ENCODE results near the gene CHST8.
"Not testable (repeated sequence)": the region's sequence is repeated elsewhere in the genome, so short reads cannot be mapped to it uniquely, and the experiment has no call there.

CHST8 gene

DNA sequence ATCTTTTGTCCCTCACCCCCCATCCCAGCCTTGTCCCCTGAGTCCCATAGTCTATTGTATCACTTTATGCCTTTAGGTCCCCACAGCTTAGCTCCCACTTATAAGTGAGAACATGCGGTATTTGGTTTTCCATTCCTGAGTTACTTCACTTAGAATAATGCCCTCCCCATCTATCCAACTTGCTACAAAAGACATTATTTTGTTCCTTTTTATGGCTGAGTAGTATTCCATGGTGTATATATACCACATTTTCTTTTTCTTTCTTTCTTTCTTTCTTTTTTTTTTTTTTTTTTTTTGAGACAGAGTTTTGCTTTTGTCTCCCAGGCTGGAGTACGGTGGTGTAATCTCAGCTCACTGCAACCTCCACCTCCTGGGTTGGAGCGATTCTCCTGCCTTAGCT is 73.8 kb downstream of the CHST8 start:
- DNase-seq: not testable (repeated sequence)

DNA sequence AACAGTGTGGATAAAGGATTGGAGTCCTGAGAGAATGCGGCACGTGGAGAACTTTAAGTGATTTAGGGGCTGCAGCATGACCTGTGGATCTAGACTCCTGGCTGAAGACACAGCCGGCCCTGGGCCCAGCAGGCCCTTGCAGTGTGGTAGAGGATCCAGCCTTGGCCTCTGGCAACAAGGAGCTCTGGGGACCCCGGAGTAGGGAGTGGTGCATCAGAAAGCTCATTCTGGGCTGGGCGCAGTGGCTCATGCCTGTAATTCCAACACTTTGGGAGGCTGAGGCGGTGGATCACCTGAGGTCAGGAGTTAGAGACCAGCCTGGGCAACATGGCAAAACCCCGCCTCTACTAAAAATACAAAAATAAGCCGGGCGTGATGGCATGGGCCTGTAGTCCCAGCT is 76.0 kb downstream of the CHST8 start:
- DNase-seq: no peak

DNA sequence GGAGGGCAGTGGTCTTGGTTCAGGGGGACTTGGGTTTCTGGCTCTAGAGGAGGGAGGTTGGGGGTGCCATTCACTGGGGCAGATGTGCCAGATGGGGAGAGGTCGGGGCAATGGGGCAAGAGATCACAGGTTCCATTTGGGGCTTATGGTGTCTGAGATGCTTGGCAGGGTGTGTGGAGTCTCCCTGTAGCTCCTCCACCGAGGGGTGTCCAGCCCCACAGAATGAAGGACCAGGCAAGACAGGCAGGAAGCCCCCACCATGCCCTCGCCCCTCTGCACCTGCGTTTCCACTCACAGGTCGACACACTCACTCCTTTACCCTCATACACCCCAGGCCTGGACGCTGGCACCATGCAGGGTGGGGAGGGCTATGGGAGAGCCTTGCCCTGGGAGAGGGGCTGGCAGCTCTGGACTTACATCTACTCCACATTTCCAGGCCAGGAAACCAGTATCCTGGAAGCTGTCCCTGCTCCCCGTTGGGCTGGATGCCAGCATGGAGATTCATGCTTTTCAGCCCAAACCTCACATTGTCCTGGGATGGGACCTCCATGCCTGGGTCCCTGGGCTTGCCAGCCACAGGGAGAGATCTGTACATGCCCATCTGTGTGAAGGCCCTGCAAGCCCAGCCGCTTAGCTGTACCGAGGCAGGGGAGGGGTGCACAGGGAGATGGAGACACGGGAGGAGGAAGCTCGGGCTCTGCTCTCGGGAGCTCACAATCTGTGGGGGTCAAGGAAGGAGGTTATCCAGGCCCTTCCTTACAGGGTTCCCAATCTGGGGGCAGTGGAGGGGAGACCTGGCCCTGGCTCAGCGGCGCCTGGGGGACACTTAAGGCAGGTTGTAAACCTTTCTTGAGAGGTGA is 77.1 kb downstream of the CHST8 start:
- DNase-seq: no peak

DNA sequence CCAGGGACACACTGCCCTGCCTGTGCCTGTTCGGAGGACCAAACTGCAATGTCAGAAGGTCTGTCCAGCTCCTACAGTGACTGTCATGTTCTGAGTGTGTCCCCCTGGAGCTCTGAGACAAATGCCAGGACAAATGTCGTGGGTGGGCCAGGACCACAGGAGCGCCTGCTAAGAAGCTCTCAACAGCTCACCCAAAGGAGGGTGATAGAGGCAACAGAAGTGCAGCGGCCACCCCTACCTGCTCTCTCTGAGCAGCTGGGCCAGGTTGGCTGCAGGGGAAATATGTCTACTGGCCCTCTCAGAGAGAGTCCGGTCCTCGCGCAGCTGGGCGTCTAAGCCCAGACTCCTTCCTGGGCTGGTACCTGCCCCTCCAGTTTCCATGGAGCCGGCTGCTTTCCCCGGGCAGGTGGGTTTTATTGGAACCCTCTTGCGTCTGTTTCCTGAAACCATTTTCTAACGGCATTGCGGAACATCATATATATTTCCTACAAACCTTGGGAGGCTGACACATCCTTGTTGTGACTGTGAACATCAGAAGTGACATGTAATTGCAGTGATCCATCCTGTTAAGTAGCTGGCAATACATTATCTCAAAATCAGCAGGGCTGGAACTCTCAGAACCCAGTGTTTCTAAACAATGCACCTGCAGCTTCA is 78.1 kb downstream of the CHST8 start:
- no peak for DNase-seq

DNA sequence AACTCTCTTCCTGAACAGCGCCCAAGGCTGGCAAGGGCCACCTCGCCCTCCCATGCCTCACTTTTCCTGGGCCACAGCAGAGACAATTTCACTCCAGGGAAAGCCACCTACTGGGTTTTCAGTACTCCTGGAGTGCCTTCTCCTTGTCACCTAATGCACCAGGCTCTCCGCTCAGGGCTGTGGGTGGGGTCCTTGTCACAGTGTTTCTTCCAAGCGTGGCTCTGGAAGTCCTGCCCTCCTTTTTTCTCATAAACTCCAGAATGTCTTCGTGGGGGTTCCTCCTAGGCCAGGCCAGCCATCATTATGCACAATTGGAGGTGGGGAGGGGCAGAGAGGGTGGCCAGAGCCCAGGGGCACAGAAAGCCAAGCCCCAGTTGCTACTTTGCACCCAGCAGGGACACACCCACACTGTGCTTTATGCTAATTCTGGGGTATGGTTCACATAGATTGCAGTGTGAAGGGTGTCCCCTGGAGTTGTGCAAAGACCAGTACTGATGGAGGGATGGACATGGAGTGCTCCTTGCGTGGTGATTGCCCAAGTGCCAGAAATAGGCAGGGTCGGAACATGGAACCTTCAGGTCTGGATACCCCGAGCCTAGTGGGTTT is 78.8 kb downstream of the CHST8 start:
- no peak for DNase-seq

DNA sequence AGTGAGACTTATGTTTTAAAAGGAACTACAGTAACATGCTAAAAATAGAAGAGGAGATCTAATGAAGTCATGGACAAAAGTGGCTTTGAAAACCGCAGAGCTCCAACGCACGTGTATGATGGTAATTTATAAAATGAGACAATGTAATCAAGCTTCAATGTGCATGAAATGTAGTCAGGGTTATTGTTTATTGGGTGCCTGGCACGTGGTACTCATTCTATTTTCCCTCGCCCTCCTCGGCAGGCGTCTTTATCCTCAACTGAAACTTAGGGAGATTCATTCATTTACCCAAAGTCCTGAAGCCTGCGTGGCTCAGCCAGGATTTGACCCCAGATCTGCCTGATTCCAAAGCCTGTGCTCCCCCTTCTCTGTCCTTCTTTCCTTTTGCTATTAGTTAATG is 79.8 kb downstream of the CHST8 start:
- no peak for DNase-seq

DNA sequence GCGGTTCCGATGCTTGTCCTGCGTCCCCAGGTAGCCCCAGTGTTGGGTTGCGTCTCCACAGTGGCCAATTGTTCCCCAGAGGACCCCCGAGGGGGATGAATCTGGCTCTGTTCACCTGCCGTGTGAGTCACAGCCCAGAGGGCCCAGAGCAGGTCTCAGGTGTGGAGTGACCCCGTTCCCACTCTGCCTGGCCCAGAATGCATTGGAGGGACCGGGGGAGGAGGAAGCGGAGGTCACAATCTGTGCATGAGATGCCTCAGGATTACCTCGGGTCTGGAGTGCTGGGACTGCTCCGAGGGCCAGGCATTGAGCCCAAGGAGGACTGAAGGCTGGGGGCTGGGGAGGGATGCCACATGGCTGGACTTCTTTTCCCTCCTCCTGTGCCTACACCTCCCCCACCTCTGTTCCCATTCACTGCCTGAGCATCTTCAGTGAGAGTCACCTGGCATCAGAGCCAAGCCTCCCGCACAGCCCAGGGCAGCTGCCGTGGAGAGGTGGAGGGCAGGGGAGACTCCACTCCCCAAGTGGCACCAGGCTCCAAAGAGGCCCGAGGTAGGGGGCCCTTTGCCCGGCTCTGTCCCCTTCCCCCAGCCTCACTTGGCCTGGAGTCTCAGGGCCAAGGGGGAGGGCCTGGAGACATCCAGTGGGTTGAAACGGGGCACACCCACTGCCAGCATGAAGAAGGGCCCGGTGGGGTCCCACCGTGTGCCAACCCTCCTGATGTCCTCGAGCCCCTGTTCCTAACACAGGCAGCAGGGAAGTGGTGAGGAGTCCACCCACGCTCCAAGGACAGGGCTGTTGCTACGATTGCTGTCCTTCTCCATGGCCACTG is 81.1 kb downstream of the CHST8 start:
- DNase-seq: no peak

DNA sequence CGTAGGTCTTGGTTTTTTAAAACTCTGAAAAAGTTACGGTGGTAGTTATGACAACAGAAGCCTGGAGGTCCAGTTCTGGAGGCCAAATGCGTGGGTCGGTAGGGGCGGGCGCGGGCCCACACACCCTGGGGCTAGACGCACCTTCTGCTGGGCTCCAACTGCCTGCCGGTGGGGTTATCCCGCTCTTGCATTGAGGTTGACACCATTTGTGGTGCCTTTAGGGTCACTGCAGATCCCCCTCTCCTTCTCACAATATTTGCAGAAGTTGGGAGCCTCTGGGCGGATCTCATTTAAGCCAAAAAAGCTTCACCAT is 81.6 kb downstream of the CHST8 start:
- DNase-seq: no peak

DNA sequence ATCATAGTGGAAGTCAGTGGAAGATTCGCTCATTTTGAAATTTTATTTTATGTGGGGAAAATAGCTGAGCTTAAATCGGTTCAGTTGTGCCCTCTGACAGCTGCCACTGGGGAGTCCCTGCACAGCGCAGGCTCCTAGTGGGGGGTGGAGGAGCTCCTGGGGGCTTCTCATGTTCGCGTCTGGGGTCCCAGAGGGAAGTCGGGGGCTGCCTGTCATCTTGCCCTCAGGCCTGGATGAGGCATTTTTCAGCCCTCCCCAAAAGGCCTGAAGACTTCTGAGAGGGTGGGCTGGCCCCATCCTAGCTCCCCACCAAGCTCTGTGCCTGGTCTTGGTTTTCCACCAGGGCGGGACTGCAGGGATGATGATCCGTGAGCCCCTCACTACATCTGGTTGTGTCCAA is 82.1 kb downstream of the CHST8 start:
- DNase-seq: no peak

DNA sequence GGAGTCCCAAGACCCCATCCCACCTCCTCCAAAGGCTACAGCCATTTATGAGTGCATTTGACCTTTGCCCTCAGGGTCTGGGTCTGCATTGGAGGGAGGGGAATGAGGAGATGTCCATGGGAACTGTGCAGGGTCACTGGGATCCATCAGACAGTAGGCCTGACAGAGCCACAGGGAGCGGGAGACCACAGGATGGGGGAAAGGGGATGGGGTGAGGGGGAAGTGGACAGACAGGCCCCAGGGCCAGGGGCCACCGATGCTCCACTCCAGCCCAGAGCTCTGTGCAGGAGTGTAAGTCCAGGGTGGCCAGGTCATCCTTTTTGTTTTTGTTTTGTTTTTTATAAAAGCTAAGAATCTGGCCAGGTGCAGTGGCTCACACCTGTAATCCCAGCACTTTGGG is 82.5 kb downstream of the CHST8 start:
- no peak for DNase-seq

DNA sequence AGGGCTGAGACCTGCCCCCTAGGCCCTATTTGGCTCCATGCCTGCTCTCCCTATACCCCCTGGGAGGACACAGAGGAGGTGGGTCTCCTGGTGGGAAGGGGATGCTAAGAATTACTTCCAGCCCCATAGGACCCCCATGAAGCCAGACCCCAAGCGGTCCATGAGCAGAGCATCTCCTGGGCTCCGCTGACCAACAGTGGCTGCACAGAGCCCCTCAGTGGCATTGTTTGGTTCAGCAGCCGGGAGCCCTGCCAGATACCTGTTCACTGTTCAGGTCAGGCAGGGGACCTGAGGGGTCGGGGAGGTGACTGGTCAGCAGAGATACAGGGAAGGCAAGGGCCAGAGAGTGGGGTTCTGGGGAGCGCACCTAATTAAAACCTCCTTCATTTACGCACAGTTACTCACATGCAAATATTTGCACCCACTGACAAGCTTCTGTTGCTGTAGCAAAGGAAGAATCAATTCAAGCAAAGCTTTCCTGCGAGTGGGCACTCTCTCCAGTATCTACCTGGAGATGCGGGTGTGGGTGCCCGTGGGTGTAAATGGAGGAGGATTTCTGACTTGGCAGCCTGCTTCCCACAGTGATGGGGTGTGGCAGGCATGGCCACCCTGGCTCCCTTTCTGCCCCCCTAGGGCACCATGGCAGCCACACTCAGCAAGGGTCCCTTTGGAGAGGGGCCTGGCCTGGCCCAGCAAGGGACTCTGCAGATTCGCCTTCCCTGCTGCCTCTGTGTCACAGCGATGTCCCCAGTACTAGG is 83.5 kb downstream of the CHST8 start:
- DNase-seq: no peak

DNA sequence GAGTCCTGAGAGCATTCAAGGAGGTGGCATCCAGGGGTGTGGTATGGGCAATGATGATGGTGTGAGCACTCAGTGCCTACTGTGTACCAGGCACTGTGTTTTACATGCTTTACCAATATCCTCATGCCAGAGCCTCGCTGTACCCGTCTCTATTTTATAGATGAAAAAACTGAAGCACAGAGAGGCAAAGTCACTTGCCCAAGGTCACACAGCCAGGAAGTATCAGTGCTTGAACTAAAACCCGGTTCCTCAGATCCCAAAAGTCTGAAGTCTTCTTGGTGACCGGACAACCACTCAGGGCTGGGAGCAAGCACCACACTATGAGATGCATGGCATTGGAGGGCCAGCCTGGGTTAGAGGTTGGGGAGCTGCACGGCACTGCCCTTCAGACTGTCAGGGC is 84.1 kb downstream of the CHST8 start:
- DNase-seq: no peak

DNA sequence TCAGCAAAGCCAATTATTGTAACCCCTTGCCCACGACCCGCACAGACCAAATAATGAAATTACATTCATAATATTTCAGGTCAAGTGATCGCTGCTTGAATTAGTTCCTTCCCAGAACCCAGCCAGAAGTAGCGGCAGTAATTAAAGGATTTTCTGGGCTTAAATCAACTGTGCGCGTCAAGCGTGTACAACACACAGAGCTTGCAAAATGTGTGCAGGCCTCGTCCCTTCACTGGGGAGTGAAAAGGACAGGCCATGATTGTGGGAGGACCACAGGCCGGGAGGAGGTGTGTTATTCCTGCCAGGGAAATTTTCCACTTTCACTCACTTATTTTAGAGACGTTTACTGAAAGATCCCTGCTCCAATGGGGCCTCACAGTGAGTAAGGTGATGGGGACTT is 84.9 kb downstream of the CHST8 start:
- no peak for DNase-seq

DNA sequence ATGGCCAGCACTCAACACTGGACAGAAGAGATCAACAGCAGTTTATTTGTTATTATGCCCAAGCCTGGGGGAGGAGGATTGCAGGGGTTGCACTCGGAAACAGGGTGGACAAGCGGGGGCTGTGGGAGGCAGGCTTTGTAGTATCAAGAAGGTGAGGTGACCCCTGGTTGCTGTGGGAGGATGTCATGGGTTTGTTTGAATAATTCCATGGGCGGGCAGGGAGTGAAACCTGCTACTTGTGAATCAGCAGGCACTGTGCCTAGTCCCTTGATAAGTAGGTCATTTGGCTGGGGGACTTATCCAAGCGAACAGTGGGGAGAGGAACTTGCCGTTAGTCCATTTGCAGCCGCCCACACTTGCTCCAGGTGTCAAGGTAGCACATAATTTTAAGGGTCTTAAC is 90.5 kb downstream of the CHST8 start:
- no peak for DNase-seq

DNA sequence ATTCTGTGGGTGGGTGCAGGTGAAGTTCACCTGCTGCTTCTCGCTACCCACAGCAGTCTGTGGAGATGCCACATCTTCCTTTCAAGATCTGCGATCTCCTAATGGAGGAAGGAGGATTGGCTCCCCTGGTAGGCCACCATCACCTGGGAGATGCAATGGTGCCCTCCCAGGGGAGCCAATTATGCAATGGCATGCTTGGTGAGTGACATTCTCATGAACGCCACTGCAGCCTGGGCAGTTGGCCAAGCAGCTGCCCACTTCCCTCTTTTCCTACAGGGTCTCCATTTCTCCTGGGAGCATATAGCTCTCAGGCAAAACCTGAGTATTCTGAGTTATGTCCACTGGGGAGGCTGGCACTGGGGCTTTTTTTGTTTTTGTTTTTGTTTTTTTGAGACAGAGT is 91.4 kb downstream of the CHST8 start:
- no peak for DNase-seq

DNA sequence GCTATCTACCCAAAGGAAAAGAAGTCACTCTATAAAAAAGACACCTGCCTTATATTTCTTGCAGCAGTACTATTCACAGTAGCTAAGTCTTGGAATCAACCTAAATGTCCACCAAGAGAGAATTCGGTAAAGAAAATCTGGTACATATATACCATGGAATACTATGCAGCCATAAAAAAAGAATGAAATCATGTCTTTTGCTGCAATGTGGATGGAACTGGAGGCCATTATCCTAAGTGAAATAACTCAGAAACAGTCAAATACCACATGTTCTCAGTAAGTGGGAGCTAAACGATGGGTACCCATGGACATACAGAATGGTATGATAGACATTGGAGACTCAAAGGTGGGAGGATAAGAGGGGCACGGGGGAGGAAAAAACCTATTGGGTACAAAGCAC is 92.4 kb downstream of the CHST8 start:
- DNase-seq: no peak

DNA sequence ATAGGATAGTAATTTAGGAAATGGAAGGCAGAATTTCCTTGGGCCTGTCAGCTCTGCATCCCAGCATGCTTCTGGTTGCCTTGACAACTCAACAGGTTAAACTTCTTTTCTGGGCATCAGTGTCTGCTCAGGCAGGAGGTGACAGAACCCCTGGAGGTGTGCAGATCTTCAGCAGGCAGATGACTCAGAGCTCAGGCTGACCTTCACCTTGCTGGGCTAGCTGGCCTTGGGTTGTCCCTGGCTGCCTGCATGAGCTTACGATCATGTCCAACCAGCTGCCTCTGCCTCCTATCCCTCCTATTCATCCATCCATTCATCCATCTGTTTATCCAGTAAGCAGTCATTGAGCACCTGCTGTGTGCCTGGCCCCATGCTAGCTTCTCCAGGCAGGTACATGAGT is 93.7 kb downstream of the CHST8 start:
- DNase-seq: no peak

DNA sequence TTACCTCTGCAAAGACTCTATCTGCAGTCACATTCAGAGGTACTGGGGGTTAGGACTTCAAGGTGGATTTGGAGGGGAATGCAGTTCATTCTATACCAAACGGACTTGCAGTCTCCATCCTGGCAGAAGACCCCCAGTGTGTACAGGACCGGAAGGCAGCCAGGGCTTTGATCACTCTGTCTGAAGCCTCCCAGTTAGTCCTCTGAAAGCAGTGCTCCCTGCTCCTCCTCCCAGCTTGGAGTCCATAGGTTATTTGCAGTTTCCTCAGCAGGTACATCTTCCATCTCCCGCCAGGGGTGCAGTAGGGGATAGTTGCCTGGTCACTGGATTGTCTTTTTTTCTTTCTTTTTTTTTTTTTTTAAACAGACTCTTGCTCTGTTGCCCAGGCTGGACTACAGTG is 96.1 kb downstream of the CHST8 start:
- DNase-seq: no peak

DNA sequence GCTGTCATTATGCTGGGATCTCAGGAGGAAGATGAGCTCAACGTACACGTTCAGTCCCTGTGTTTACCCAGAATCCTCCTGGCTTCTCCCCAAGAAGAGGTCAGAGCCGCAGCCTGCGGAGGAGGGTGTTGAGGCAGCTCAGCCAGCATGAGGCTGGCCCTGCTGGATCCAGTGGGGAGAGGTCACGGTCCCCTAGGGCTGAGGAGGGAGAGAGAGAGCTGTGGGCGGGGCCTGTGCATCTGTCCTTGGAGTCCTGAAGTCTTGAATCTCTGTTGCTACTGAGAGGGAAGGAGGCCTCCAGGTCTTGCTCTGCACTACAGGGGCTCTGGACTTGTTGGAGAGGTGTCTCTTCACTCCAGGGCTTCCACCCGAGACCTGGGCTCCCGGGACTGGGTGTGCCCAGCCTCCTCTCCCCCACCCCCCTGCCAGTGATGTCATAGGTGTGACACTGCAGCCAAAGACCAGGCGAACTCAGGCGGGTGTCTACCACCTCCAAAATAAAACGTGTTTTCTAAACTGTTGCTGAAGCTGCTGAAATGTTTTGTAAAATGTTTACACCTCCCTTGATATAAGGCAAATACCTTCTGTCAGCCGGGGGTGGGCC is 97.0 kb downstream of the CHST8 start:
- no peak for DNase-seq

DNA sequence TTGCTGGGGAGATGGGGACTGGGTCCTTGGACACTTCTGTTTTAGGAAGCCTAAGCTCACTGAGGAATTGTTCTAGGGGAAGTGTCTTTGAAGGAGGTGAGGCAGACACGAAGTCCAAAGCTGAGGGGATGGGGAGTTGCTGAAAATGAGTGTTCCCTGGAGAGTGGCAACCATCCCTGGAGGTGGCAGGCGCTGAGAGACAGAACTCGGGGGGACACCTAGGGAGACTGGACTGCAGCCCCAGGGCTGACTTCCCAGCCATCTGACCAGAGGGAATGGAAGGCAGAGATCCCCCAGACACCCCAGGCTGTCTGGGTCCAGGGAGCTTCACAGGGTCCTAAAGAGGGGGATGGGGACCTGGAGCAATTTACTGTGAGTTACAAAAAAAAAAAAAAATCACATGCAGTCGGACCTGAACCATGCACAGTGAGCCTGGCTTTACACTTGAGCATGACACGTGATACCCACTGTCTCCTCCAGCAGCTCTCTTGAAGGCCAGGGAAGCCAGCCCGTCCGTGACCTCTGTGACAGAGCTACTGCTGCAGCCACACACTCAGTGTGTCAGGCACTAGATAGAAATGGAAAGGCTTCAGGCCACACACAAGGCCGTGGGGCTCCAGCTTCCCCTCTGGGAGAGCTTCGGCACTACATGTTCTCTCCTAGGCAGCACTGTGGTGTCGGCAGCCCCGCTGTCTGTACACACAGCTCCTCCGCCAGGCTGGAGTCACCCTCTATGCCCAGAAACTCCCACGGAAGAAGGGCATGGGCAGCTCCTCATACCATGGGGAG is 97.8 kb downstream of the CHST8 start:
- no peak for DNase-seq

DNA sequence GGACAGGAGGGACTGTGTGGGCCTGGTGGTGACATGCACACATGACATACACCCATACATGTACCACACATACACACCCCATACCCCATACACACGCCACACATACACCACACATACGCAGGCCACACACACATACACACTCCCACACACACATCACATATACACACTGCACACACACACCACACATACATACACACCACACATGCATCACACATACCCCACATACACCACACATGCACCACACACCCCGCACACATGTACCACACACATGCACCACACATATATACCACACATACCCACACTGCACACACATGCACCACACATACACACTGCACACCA is 98.4 kb downstream of the CHST8 start:
- no peak for DNase-seq

Data from GF-D8 (cell line).